B cell (primary cell): ENCODE results near the gene LRRC7. TPM values are rescaled to one million over a fixed set of nuclear protein-coding genes. Genes with fewer than 3 reads are reported as not detected.

Experiments
- ATAC-seq: fragments of 200-7000 bp; cut with Tn5 transposase; one replicate; pipeline ENCODE4 v1.10.0; 2021; ENCODE audit warnings: low read depth, mild to moderate bottlenecking, moderate number of reproducible peaks, moderate library complexity
- CTCF ChIA-PET: fragments of 350-600 bp; sonication (Branson Sonifier 250); formaldehyde crosslinking; loops from one replicate; lab custom pipeline; 2021; ENCODE audit warnings: antibody characterized with exemption, inconsistent platforms; lab: Charles Lee
- POLR2A ChIA-PET: fragments of 350-600 bp; sonication (Branson Sonifier 250); formaldehyde crosslinking; loops from one replicate; lab custom pipeline; 2021; ENCODE audit warnings: antibody characterized with exemption; lab: Charles Lee
- DNase-seq: peaks from one replicate; pipeline ENCODE4 v3.0.0; 2013
- H2AFZ ChIP-seq: 2 replicates; pipeline ENCODE4 v1.6.1; 2012; ENCODE audit warnings: mild to moderate bottlenecking, low read depth, low read length; ENCODE audit not compliant: insufficient read depth, poor library complexity, severe bottlenecking
- H3K27ac ChIP-seq, 2 donors: 1 replicate in 1 of 2; 2 replicates in 1 of 2; pipeline ENCODE4 v1.5.1; 2012 to 2013; ENCODE audit warnings: low read length in 2 of 2, mild to moderate bottlenecking in 2 of 2, moderate library complexity in 1 of 2
- H3K27me3 ChIP-seq, 4 experiments: fragments of 200-600 bp in 1 of 4; sonication (generic) in 1 of 4; replicated peaks in 1 of 4; 1 replicate in 2 of 4; 2 replicates in 2 of 4; pipeline versions ENCODE4 v1.6.1 to v1.7.0; 2013 to 2016; ENCODE audit warnings: low read length in 3 of 4, mild to moderate bottlenecking in 2 of 4, mixed read lengths in 1 of 4, moderate library complexity in 1 of 4; ENCODE audit not compliant: insufficient read depth in 4 of 4, control insufficient read depth in 3 of 4; ENCODE audit errors: control extremely low read depth in 1 of 4
- H3K36me3 ChIP-seq, 2 experiments: replicated peaks in 1 of 2; 1 replicate in 1 of 2; 2 replicates in 1 of 2; pipeline versions ENCODE4 v1.6.1 to v1.7.1; 2013; ENCODE audit warnings: low read length in 1 of 2; ENCODE audit not compliant: insufficient read depth in 2 of 2, control insufficient read depth in 1 of 2; ENCODE audit errors: control extremely low read depth in 1 of 2, extremely low read depth in 1 of 2
- H3K4me1 ChIP-seq, 2 donors: fragments of 200-600 bp in 1 of 2; sonication (generic) in 1 of 2; 1 replicate in 1 of 2; 2 replicates in 1 of 2; pipeline versions ENCODE4 v1.5.1 to v1.6.1; 2013 to 2017; ENCODE audit warnings: low read length in 2 of 2; ENCODE audit not compliant: control insufficient read depth in 2 of 2, insufficient read depth in 2 of 2
- H3K4me2 ChIP-seq: replicated peaks from 2 replicates; pipeline ENCODE3; 2012; ENCODE audit warnings: mild to moderate bottlenecking, low read depth, low read length; ENCODE audit not compliant: poor library complexity, severe bottlenecking
- H3K4me3 ChIP-seq, 5 experiments: fragments of 200-600 bp in 1 of 5; sonication (generic) in 1 of 5; 1 replicate in 3 of 5; 2 replicates in 2 of 5; pipeline versions ENCODE4 v1.5.1 to v1.7.0; 2011 to 2016; ENCODE audit warnings: low read length in 4 of 5, mild to moderate bottlenecking in 4 of 5, low read depth in 2 of 5, control low read depth in 1 of 5, moderate library complexity in 1 of 5; ENCODE audit not compliant: insufficient read depth in 1 of 5; ENCODE audit errors: control extremely low read depth in 1 of 5, extremely low read depth in 1 of 5
- H3K79me2 ChIP-seq: fragments of 200-600 bp; sonication (generic); one replicate; pipeline ENCODE4 v1.6.0; 2016; ENCODE audit warnings: low read length; ENCODE audit not compliant: control insufficient read depth, insufficient read depth
- H3K9ac ChIP-seq: fragments of 200-600 bp; sonication (generic); 2 replicates; pipeline ENCODE4 v1.6.1; 2017; ENCODE audit warnings: mild to moderate bottlenecking, low read length, moderate library complexity
- H3K9me3 ChIP-seq, 3 donors: one replicate each; pipeline versions ENCODE4 v1.6.1 to v1.7.1; 2013; ENCODE audit warnings: low read length in 2 of 3; ENCODE audit not compliant: control insufficient read depth in 2 of 3, insufficient read depth in 1 of 3; ENCODE audit errors: control extremely low read depth in 1 of 3
- H4K20me1 ChIP-seq: 2 replicates; pipeline ENCODE4 v1.6.0; 2012; ENCODE audit warnings: mild to moderate bottlenecking, low read length; ENCODE audit not compliant: insufficient read depth, control insufficient read depth, poor library complexity, severe bottlenecking
- H3K27ac Mint-ChIP-seq: one replicate; pipeline ENCODE4 v1.8.0; 2021; ENCODE audit warnings: mixed read lengths
- H3K27me3 Mint-ChIP-seq: one replicate; pipeline ENCODE4 v1.8.0; 2021; ENCODE audit warnings: mixed read lengths
- H3K4me1 Mint-ChIP-seq: one replicate; pipeline ENCODE4 v1.8.0; 2021; ENCODE audit warnings: mixed read lengths
- H3K4me3 Mint-ChIP-seq: one replicate; pipeline ENCODE4 v1.8.0; 2021; ENCODE audit warnings: mixed read lengths
- H3K9me3 Mint-ChIP-seq: one replicate; pipeline ENCODE4 v1.8.0; 2022; ENCODE audit warnings: mixed read lengths; ENCODE audit not compliant: insufficient read depth
- CTCF ChIP-seq: fragments of 200-600 bp; IDR thresholded peaks from one replicate; pipeline ENCODE4 v1.8.0; 2022; ENCODE audit warnings: antibody characterized with exemption, mild to moderate bottlenecking
- EZH2 ChIP-seq: IDR thresholded peaks from 2 replicates; pipeline ENCODE4 v1.6.1; 2012; ENCODE audit warnings: borderline replicate concordance, low read depth, mild to moderate bottlenecking, moderate library complexity, low read length; ENCODE audit not compliant: insufficient read depth, poor library complexity, severe bottlenecking
- WGBS: methylation state at CpG from one replicate; pipeline ENCODE4 v1.1.5; 2013; ENCODE audit warnings: missing lambda C conversion rate; ENCODE audit not compliant: insufficient coverage; 5-methylcytosine and 5-hydroxymethylcytosine counted together
- intact Hi-C: fragments of 100-400 bp; cut with micrococcal nuclease; formaldehyde crosslinking; loops from one replicate; pipeline ENCODE4 v1.10.0; 2022
- polyA plus RNA-seq: library from polyadenylated mRNA; depleted of rRNA; stranded (reverse); fragments of >200 nt; gene quantifications from 2 replicates; pipeline ENCODE4 v1.2.3, GENCODE V29; 2012
- total RNA-seq, 2 donors: library from RNA; stranded (reverse); fragments of 120-200 nt in 1 of 2; gene quantifications; 1 replicate in 1 of 2; 2 replicates in 1 of 2; pipeline versions ENCODE4 v1.2.3 to v1.2.4, GENCODE V29; 2013 to 2022

Gene LRRC7
- total and polyA plus RNA-seq, 2 donors (not counting 1 experiment from before 2014, with no cell fraction given), result not detected

GRCh38 chr1:69998847-69999246 lies 431.1 kb downstream of the LRRC7 start:
- Histone ChIP-seq H3K27ac (no peak overlapping the region), H3K27me3 (no peaks in the 10 kb centered on the region), H4K20me1 (no peaks in the 10 kb centered on the region), H3K36me3 (no peaks in the 10 kb centered on the region), H3K9me3 (no peaks in the 10 kb centered on the region), H2AFZ (no peak overlapping the region), H3K4me3 (no peak overlapping the region), H3K4me1 (no peaks in the 10 kb centered on the region), H3K79me2 (no peaks in the 10 kb centered on the region), H3K9ac (no peak overlapping the region), H3K4me2 (no peak overlapping the region)
- ATAC-seq, result no peak
- intact Hi-C loops, result no loop called here
- CTCF ChIA-PET, result no interaction called here
- H3K27me3 Mint-ChIP-seq, result no peaks in the 10 kb centered on the region
- WGBS, result 91% methylated on average over 1 of the region's 1 CpG
- no peaks in the 10 kb centered on the region for H3K4me1 Mint-ChIP-seq
- POLR2A ChIA-PET, result no interaction called here
- no peak for TF ChIP-seq EZH2
- TF ChIP-seq CTCF, result no peak
- H3K27ac Mint-ChIP-seq, result no peak overlapping the region
- H3K4me3 Mint-ChIP-seq, result no peak overlapping the region
- DNase-seq, result no peak
- no peaks in the 10 kb centered on the region for H3K9me3 Mint-ChIP-seq

DNA sequence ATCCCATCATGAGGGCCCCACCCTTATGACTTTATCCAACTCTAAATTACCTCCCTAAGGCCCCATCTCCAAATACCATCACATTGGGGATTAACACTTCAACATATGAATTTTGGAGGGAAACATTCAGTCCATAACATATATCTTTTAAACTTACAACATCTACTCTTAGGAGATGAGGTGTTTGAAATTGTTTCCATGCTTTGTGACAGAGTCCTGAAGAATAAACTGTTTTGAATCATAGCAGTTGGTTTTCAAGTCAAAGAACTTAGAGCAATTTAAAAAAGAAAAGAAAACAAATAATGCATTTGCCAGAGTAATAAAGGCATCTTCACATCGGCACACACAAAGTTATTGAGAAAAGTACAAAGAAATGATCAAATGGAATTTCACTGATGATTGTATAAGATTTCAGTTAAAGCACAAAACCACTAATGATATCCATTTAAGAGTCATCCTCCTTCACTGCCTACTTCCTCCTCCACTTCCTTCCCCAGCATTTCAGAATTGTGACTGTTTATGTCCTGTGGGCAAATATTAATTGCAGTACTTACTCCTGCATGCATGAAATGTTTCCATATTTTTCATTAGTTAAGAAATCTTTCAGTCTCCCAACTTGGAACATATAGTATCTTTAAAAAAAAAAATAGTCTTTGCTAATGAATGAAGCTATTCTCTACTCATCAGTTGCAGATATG lies 435.6 kb downstream of the LRRC7 start:
- H3K36me3 ChIP-seq, result no peaks in the 10 kb centered on the region
- no peaks in the 10 kb centered on the region for H3K27me3 ChIP-seq
- TF ChIP-seq EZH2, result no peak
- TF ChIP-seq CTCF, result no peak
- WGBS, result no CpG with 5 or more reads among the region's 1 CpG
- no peaks in the 10 kb centered on the region for H4K20me1 ChIP-seq
- no peaks in the 10 kb centered on the region for H3K9me3 Mint-ChIP-seq
- CTCF ChIA-PET, result no interaction called here
- H3K27ac ChIP-seq, result no peak overlapping the region
- H3K27me3 Mint-ChIP-seq, result no peaks in the 10 kb centered on the region
- no peak overlapping the region for H3K4me3 Mint-ChIP-seq
- no peak for DNase-seq
- no peak overlapping the region for H3K4me2 ChIP-seq
- no peaks in the 10 kb centered on the region for H3K79me2 ChIP-seq
- no peak overlapping the region for H3K4me3 ChIP-seq
- no peaks in the 10 kb centered on the region for H3K4me1 ChIP-seq
- no peak for ATAC-seq
- H3K9ac ChIP-seq, result no peak overlapping the region
- no peak overlapping the region for H3K27ac Mint-ChIP-seq
- POLR2A ChIA-PET, result no interaction called here
- no peaks in the 10 kb centered on the region for H3K4me1 Mint-ChIP-seq
- intact Hi-C loops, result no loop called here
- no peaks in the 10 kb centered on the region for H3K9me3 ChIP-seq
- H2AFZ ChIP-seq, result no peak overlapping the region
